Astrocyte of the cerebellum (primary cell): Measurements from ENCODE around the gene ANXA1.

ENCODE experiments used
- DNase-seq: peaks from one replicate; pipeline ENCODE4 v3.0.0-alpha.2; 2011; ENCODE audit warnings: low read depth
- H3K4me3 ChIP-seq: 2 replicates; pipeline ENCODE4 v1.5.1; 2011; ENCODE audit warnings: mild to moderate bottlenecking, low read depth, low read length, moderate library complexity
- CTCF ChIP-seq: IDR thresholded peaks from 2 replicates; pipeline ENCODE4 v1.5.1; 2012; ENCODE audit warnings: low read length, low read depth, moderate library complexity, mild to moderate bottlenecking; ENCODE audit errors: missing control alignments
- in situ Hi-C: cut with HindIII; loops from 2 replicates; pipeline ENCODE4 v1.10.0; 2017; ENCODE audit warnings: low sequenced_read_pairs

ANXA1 gene

GRCh38 chr9:73170185-73170957, 18.7 kb downstream of the ANXA1 start:
- H3K4me3 ChIP-seq: no peak overlapping the region
- in situ Hi-C loops: no loop called here
- DNase-seq: no peak
- no peak for TF ChIP-seq CTCF

GRCh38 chr9:73172901-73173215, 21.2 kb downstream of the ANXA1 start:
- in situ Hi-C loops: no loop called here
- TF ChIP-seq CTCF: no peak
- DNase-seq: no peak
- H3K4me3 ChIP-seq: no peak overlapping the region

- in situ Hi-C loops: no loop called here
- no peak overlapping the region for H3K4me3 ChIP-seq
- TF ChIP-seq CTCF: no peak
- no peak for DNase-seq
These were observed 22.1 kb downstream of the ANXA1 start for GRCh38 chr9:73173557-73174329.

GRCh38 chr9:73174330-73174980, 22.8 kb downstream of the ANXA1 start:
- in situ Hi-C loops: no loop called here
- H3K4me3 ChIP-seq: no peak overlapping the region
- TF ChIP-seq CTCF: no peak
- DNase-seq: no peak

GRCh38 chr9:73176450-73176875, 24.8 kb downstream of the ANXA1 start:
- no peak overlapping the region for H3K4me3 ChIP-seq
- TF ChIP-seq CTCF: no peak
- DNase-seq: no peak
- in situ Hi-C loops: no loop called here

- H3K4me3 ChIP-seq: no peak overlapping the region
- TF ChIP-seq CTCF: no peak
- no peak for DNase-seq
- in situ Hi-C loops: no loop called here
These were observed 26.4 kb downstream of the ANXA1 start for GRCh38 chr9:73178044-73178443.
